Liver (tissue), 9 donors: ENCODE data around the gene PATL1. TPM values are rescaled to one million over a fixed set of nuclear protein-coding genes. Genes with fewer than 3 reads are reported as not detected.

Source experiments
- DNase-seq: peaks from one replicate; pipeline ENCODE4 v3.0.0-alpha.2; 2017; ENCODE audit warnings: low spot score
- H3K27ac ChIP-seq, 2 donors: one replicate each; pipeline ENCODE4 v1.7.0; 2013; ENCODE audit warnings: inconsistent platforms in 2 of 2, low read length in 2 of 2, control low read depth in 1 of 2, low read depth in 1 of 2, mild to moderate bottlenecking in 1 of 2
- H3K27me3 ChIP-seq, 4 donors: one replicate each; pipeline versions ENCODE4 v1.6.1 to v1.7.0; 2013; ENCODE audit warnings: low read length in 3 of 4, inconsistent platforms in 1 of 4, mild to moderate bottlenecking in 1 of 4, moderate library complexity in 1 of 4; ENCODE audit not compliant: control insufficient read depth in 4 of 4, insufficient read depth in 4 of 4
- H3K36me3 ChIP-seq, 4 donors: one replicate each; pipeline versions ENCODE4 v1.6.1 to v1.7.0; 2013; ENCODE audit warnings: low read length in 3 of 4, mild to moderate bottlenecking in 3 of 4, low read depth in 1 of 4, moderate library complexity in 1 of 4; ENCODE audit not compliant: control insufficient read depth in 4 of 4, insufficient read depth in 3 of 4
- H3K4me1 ChIP-seq, 4 donors: one replicate each; pipeline versions ENCODE4 v1.6.1 to v1.7.0; 2013; ENCODE audit warnings: low read length in 3 of 4, mild to moderate bottlenecking in 3 of 4, moderate library complexity in 1 of 4; ENCODE audit not compliant: control insufficient read depth in 4 of 4, insufficient read depth in 4 of 4
- H3K4me3 ChIP-seq, 3 donors: one replicate each; pipeline versions ENCODE4 v1.6.1 to v1.7.0; 2013; ENCODE audit warnings: low read length in 3 of 3, control low read depth in 1 of 3, low read depth in 1 of 3, mild to moderate bottlenecking in 1 of 3
- H3K9ac ChIP-seq, 2 donors: one replicate each; pipeline ENCODE4 v1.7.0; 2013; ENCODE audit warnings: low read length in 2 of 2, mild to moderate bottlenecking in 2 of 2, moderate library complexity in 2 of 2, control low read depth in 1 of 2, low read depth in 1 of 2
- H3K9me3 ChIP-seq, 4 donors: one replicate each; pipeline versions ENCODE4 v1.6.1 to v1.7.0; 2013; ENCODE audit warnings: low read length in 3 of 4; ENCODE audit not compliant: control insufficient read depth in 4 of 4
- EGR1 ChIP-seq, 2 donors: IDR thresholded peaks; 2 replicates each; pipeline ENCODE4 v1.6.1; 2016 to 2018; ENCODE audit warnings: antibody characterized with exemption in 2 of 2, low read depth in 2 of 2
- FOXA1 ChIP-seq: IDR thresholded peaks from 2 replicates; pipeline ENCODE4 v1.6.1; 2016; ENCODE audit warnings: antibody characterized with exemption
- HNF4G ChIP-seq: IDR thresholded peaks from 2 replicates; pipeline ENCODE4 v1.6.1; 2016; ENCODE audit warnings: antibody characterized with exemption
- NR2F2 ChIP-seq: IDR thresholded peaks from 2 replicates; pipeline ENCODE4 v1.6.1; 2016; ENCODE audit warnings: antibody characterized with exemption
- RAD21 ChIP-seq, 2 donors: IDR thresholded peaks; 2 replicates each; pipeline ENCODE4 v1.6.1; 2016; ENCODE audit warnings: antibody characterized with exemption in 2 of 2, mild to moderate bottlenecking in 2 of 2
- RXRA ChIP-seq, 2 donors: IDR thresholded peaks; 2 replicates each; pipeline ENCODE4 v1.6.1; 2017 to 2018; ENCODE audit warnings: antibody characterized with exemption in 2 of 2, mild to moderate bottlenecking in 1 of 2
- TAF1 ChIP-seq: conservative IDR thresholded peaks from 2 replicates; pipeline ENCODE4 v1.6.1; 2016; ENCODE audit warnings: antibody characterized with exemption, mild to moderate bottlenecking
- YY1 ChIP-seq: IDR thresholded peaks from 2 replicates; pipeline ENCODE4 v1.6.1; 2016; ENCODE audit warnings: antibody characterized with exemption, mild to moderate bottlenecking
- WGBS: extraction: QIAGEN DNeasy Blood & Tissue Kit; methylation state at CpG from one replicate; pipeline ENCODE4 v1.1.7; 2013; 5-methylcytosine and 5-hydroxymethylcytosine counted together
- polyA plus RNA-seq, 2 donors: library from polyadenylated mRNA; stranded (reverse) in 1 of 2; unstranded in 1 of 2; fragments of 200-250 nt in 1 of 2; fragments of >200 nt in 1 of 2; fragmentation: Nextera tagmentation in 1 of 2; extraction: Ambion mirVana in 1 of 2; gene quantifications; one replicate each; pipeline versions ENCODE4 v1.2.1 to v1.2.3, GENCODE V29; 2013 to 2015
- total RNA-seq, 2 donors: library from RNA; depleted of rRNA; stranded (reverse); fragments of >200 nt; gene quantifications; one replicate each; pipeline ENCODE4 v1.2.3, GENCODE V29; 2014
- TF ChIP-seq, protein P1 (sequence below): IDR thresholded peaks from 2 replicates; pipeline ENCODE4 v1.6.1; 2016; ENCODE audit warnings: antibody characterized with exemption
- TF ChIP-seq, protein P2 (sequence below): IDR thresholded peaks from 2 replicates; pipeline ENCODE4 v1.6.1; 2016; ENCODE audit warnings: antibody characterized with exemption
- TF ChIP-seq, protein P3 (sequence below): fragments of 150-350 bp; IDR thresholded peaks from 2 replicates; pipeline ENCODE4 v1.5.1; 2017; ENCODE audit warnings: improper control_type of control experiment, low read depth, low read length; ENCODE audit not compliant: missing input control
- TF ChIP-seq, protein P4 (sequence below): IDR thresholded peaks from 2 replicates; pipeline ENCODE4 v1.6.1; 2016; ENCODE audit warnings: antibody characterized with exemption, mild to moderate bottlenecking
- TF ChIP-seq, protein P5 (sequence below): IDR thresholded peaks from 2 replicates; pipeline ENCODE4 v1.6.1; 2016; ENCODE audit warnings: antibody characterized with exemption
- donor health status: healthy.
- donor health status: healthy.
- donor health status: healthy.
- donor health status: healthy.
- donor health status: healthy.

Gene PATL1
- total and polyA plus RNA-seq, 4 donors = 4.9 to 14.7 (median 12.4) TPM

DNA sequence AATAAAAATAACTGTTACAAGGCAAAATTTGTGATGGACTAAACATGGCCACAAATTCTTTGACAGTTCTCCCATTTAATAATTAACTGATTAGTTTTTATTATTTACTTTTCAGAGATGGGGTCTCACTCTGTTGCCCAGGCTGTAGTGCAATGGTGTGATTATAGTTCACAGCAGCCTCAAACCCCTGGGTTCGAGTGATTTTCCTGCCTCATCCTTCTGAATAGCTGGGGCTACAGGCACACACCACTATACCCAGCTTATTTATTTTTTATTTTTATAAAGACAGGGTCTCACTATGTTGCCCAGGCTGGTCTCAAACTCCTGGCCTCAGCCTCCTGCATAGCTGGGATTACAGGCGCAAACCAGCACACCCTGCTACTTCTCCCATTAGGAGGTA lies 4.5 kb upstream of the PATL1 start:
- peaks cover 6 to 34% (median 17%) of the 10 kb centered on the region in 4 donors for H3K4me1 ChIP-seq
- H3K27ac ChIP-seq = no peak overlapping the region
- 92% methylated on average over 2 of the region's 2 CpGs for WGBS

DNA sequence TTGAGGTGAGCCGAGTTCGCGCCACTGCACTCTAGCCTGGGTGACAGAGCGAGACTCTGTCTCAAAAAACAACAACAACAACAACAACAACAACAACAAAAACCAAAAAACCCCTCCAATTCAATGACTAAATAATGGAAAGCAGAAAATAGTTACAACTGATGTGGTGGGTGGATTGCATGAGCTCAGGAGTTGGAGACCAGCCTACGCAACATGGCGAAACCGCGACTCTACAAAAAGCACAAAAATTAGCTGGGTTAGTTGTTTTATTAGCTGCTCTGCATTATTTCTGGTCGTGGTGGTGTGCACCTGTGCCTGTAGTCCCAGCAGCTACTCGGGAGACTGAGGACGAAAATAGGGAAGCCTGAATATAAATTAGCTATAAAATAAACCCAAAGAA lies 2.6 kb upstream of the PATL1 start:
- Histone ChIP-seq H3K9ac (no peak overlapping the region), H3K27me3 (no peaks in the 10 kb centered on the region), H3K9me3 (no peaks in the 10 kb centered on the region), H3K27ac (peak overlapping the region; percentile 39 to 100), H3K36me3 (peaks cover 0 to 2% (median 1%) of the 10 kb centered on the region in 4 donors), H3K4me1 (peaks cover 6 to 51% (median 33%) of the 10 kb centered on the region in 4 donors), H3K4me3 (no peak overlapping the region)
- TF ChIP-seq FOXA1 (no peak), RAD21 (IDR thresholded peaks at IDR 0.05) (no peak), YY1 (no peak), NR2F2 (no peak), TAF1 (no peak), RXRA (IDR thresholded peaks at IDR 0.05) (no peak), EGR1 (IDR thresholded peaks at IDR 0.05; ENCODE audit: low read depth in 2 of 2) (no peak)
- TF ChIP-seq, protein P1, sequence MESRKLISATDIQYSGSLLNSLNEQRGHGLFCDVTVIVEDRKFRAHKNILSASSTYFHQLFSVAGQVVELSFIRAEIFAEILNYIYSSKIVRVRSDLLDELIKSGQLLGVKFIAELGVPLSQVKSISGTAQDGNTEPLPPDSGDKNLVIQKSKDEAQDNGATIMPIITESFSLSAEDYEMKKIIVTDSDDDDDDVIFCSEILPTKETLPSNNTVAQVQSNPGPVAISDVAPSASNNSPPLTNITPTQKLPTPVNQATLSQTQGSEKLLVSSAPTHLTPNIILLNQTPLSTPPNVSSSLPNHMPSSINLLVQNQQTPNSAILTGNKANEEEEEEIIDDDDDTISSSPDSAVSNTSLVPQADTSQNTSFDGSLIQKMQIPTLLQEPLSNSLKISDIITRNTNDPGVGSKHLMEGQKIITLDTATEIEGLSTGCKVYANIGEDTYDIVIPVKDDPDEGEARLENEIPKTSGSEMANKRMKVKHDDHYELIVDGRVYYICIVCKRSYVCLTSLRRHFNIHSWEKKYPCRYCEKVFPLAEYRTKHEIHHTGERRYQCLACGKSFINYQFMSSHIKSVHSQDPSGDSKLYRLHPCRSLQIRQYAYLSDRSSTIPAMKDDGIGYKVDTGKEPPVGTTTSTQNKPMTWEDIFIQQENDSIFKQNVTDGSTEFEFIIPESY = no peak
- TF ChIP-seq, protein P2, sequence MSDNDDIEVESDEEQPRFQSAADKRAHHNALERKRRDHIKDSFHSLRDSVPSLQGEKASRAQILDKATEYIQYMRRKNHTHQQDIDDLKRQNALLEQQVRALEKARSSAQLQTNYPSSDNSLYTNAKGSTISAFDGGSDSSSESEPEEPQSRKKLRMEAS = no peak
- TF ChIP-seq, protein P3, sequence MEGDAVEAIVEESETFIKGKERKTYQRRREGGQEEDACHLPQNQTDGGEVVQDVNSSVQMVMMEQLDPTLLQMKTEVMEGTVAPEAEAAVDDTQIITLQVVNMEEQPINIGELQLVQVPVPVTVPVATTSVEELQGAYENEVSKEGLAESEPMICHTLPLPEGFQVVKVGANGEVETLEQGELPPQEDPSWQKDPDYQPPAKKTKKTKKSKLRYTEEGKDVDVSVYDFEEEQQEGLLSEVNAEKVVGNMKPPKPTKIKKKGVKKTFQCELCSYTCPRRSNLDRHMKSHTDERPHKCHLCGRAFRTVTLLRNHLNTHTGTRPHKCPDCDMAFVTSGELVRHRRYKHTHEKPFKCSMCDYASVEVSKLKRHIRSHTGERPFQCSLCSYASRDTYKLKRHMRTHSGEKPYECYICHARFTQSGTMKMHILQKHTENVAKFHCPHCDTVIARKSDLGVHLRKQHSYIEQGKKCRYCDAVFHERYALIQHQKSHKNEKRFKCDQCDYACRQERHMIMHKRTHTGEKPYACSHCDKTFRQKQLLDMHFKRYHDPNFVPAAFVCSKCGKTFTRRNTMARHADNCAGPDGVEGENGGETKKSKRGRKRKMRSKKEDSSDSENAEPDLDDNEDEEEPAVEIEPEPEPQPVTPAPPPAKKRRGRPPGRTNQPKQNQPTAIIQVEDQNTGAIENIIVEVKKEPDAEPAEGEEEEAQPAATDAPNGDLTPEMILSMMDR = no peak
- TF ChIP-seq, protein P4, sequence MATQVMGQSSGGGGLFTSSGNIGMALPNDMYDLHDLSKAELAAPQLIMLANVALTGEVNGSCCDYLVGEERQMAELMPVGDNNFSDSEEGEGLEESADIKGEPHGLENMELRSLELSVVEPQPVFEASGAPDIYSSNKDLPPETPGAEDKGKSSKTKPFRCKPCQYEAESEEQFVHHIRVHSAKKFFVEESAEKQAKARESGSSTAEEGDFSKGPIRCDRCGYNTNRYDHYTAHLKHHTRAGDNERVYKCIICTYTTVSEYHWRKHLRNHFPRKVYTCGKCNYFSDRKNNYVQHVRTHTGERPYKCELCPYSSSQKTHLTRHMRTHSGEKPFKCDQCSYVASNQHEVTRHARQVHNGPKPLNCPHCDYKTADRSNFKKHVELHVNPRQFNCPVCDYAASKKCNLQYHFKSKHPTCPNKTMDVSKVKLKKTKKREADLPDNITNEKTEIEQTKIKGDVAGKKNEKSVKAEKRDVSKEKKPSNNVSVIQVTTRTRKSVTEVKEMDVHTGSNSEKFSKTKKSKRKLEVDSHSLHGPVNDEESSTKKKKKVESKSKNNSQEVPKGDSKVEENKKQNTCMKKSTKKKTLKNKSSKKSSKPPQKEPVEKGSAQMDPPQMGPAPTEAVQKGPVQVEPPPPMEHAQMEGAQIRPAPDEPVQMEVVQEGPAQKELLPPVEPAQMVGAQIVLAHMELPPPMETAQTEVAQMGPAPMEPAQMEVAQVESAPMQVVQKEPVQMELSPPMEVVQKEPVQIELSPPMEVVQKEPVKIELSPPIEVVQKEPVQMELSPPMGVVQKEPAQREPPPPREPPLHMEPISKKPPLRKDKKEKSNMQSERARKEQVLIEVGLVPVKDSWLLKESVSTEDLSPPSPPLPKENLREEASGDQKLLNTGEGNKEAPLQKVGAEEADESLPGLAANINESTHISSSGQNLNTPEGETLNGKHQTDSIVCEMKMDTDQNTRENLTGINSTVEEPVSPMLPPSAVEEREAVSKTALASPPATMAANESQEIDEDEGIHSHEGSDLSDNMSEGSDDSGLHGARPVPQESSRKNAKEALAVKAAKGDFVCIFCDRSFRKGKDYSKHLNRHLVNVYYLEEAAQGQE = no peak
- WGBS = 95% methylated on average over 11 of the region's 11 CpGs
- DNase-seq = no peak

More for the DNA sequence above, 4.5 kb upstream of the PATL1 start:
- H3K9ac ChIP-seq = no peak overlapping the region
- no peak for DNase-seq
- no peaks in the 10 kb centered on the region for H3K9me3 ChIP-seq
- TF ChIP-seq EGR1 (IDR thresholded peaks at IDR 0.05; ENCODE audit: low read depth in 2 of 2) = no peak
- no peak for TF ChIP-seq TAF1
- no peak for TF ChIP-seq HNF4G
- no peak for TF ChIP-seq YY1
- TF ChIP-seq, protein P5, sequence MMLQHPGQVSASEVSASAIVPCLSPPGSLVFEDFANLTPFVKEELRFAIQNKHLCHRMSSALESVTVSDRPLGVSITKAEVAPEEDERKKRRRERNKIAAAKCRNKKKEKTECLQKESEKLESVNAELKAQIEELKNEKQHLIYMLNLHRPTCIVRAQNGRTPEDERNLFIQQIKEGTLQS = no peak
- TF ChIP-seq, protein P4 = no peak
- TF ChIP-seq RAD21 (IDR thresholded peaks at IDR 0.05) = no peak
- TF ChIP-seq, protein P2 = no peak
- H3K4me3 ChIP-seq = no peak overlapping the region
- H3K36me3 ChIP-seq = no peaks in the 10 kb centered on the region
- no peaks in the 10 kb centered on the region for H3K27me3 ChIP-seq
